GM19397 (cell line): ENCODE measurements around the gene PRXL2B.

Source experiments
- ATAC-seq: cut with Tn5 transposase; IDR thresholded peaks from one replicate; pipeline ENCODE4 v1.9.1; 2021; ENCODE audit warnings: mild to moderate bottlenecking, moderate library complexity; ENCODE audit not compliant: unreplicated experiment

PRXL2B gene

GRCh38 chr1:2584686-2585317 is 1.8 kb upstream of the PRXL2B start:
- no peak for ATAC-seq

- ATAC-seq = peak; percentile 31
These were observed 1.1 kb upstream of the PRXL2B start for GRCh38 chr1:2585318-2586092.

- ATAC-seq = no peak
These were observed 688 bp downstream of the PRXL2B start for GRCh38 chr1:2587071-2587859.

GRCh38 chr1:2587860-2588571 is 1.4 kb downstream of the PRXL2B start:
- no peak for ATAC-seq

- ATAC-seq = no peak
These were observed 2.3 kb downstream of the PRXL2B start for GRCh38 chr1:2588661-2589430.

GRCh38 chr1:2589431-2590232 is 3.1 kb downstream of the PRXL2B start:
- ATAC-seq = no peak

- no peak for ATAC-seq
These were observed 3.9 kb downstream of the PRXL2B start for GRCh38 chr1:2590233-2591141.

GRCh38 chr1:2591233-2591580 is 4.6 kb downstream of the PRXL2B start:
- ATAC-seq = no peak

- no peak for ATAC-seq
These were observed 5.1 kb downstream of the PRXL2B start for GRCh38 chr1:2591581-2592261.

GRCh38 chr1:2592672-2593071 is 6.1 kb downstream of the PRXL2B start:
- ATAC-seq = no peak

GRCh38 chr1:2593251-2593878 is 6.8 kb downstream of the PRXL2B start:
- ATAC-seq = no peak

- no peak for ATAC-seq
These were observed 7.5 kb downstream of the PRXL2B start for GRCh38 chr1:2594001-2594640.

- no peak for ATAC-seq
These were observed 8.1 kb downstream of the PRXL2B start for GRCh38 chr1:2594641-2595131.

- no peak for ATAC-seq
These were observed 8.8 kb downstream of the PRXL2B start for GRCh38 chr1:2595261-2595811.

GRCh38 chr1:2595812-2596529 is 9.4 kb downstream of the PRXL2B start:
- no peak for ATAC-seq
